Measurements from ENCODE around the gene CADM2.

The CADM2 gene

GRCh38 chr3:84960581-84960980, 1.8 kb downstream of the CADM2 start:
- Histone ChIP-seq H3K9me3 (ENCODE audit: control insufficient read depth, insufficient read depth, low read length) (no peaks in the 10 kb centered on the region), H4K20me1 (ENCODE audit: control insufficient read depth, insufficient read depth, low read depth, low read length) (no peaks in the 10 kb centered on the region), H3K79me2 (ENCODE audit: control insufficient read depth, low read length) (no peaks in the 10 kb centered on the region), H3K4me2 (ENCODE audit: low read length) (no peak overlapping the region), H3F3A (ENCODE audit: control insufficient read depth, insufficient read depth) (no peaks in the 10 kb centered on the region), H3K4me3 (ENCODE audit: low read length) (no peak overlapping the region), H3K27me3 (ENCODE audit: control insufficient read depth, low read length) (no peaks in the 10 kb centered on the region), H3K36me3 (ENCODE audit: control insufficient read depth, low read length) (no peaks in the 10 kb centered on the region), H3K27ac (ENCODE audit: low read depth, low read length) (no peak overlapping the region), H3K9me2 (replicated peaks; ENCODE audit: control insufficient read depth, low read length) (no peaks in the 10 kb centered on the region), H3K4me1 (ENCODE audit: control insufficient read depth, low read length) (0 out of 2 replicates have a peak, but pooled peaks cover 3% of the 10 kb centered on the region)
- no peak for TF ChIP-seq EZH2phosphoT487 (IDR thresholded peaks at IDR 0.05; ENCODE audit: borderline replicate concordance, low read length)
- TF ChIP-seq, protein P1, sequence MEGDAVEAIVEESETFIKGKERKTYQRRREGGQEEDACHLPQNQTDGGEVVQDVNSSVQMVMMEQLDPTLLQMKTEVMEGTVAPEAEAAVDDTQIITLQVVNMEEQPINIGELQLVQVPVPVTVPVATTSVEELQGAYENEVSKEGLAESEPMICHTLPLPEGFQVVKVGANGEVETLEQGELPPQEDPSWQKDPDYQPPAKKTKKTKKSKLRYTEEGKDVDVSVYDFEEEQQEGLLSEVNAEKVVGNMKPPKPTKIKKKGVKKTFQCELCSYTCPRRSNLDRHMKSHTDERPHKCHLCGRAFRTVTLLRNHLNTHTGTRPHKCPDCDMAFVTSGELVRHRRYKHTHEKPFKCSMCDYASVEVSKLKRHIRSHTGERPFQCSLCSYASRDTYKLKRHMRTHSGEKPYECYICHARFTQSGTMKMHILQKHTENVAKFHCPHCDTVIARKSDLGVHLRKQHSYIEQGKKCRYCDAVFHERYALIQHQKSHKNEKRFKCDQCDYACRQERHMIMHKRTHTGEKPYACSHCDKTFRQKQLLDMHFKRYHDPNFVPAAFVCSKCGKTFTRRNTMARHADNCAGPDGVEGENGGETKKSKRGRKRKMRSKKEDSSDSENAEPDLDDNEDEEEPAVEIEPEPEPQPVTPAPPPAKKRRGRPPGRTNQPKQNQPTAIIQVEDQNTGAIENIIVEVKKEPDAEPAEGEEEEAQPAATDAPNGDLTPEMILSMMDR (IDR thresholded peaks at IDR 0.05; ENCODE audit: low read depth, low read length, poor library complexity, severe bottlenecking) = no peak

- H3F3A ChIP-seq (ENCODE audit: control insufficient read depth, insufficient read depth) = no peaks in the 10 kb centered on the region
- H3K79me2 ChIP-seq (ENCODE audit: control insufficient read depth, low read length) = no peaks in the 10 kb centered on the region
- no peaks in the 10 kb centered on the region for H3K27me3 ChIP-seq (ENCODE audit: control insufficient read depth, low read length)
- 0 out of 2 replicates have a peak, but pooled peaks cover 3% of the 10 kb centered on the region for H3K4me1 ChIP-seq (ENCODE audit: control insufficient read depth, low read length)
- TF ChIP-seq EZH2phosphoT487 (IDR thresholded peaks at IDR 0.05; ENCODE audit: borderline replicate concordance, low read length) = no peak
- TF ChIP-seq, protein P1 (IDR thresholded peaks at IDR 0.05; ENCODE audit: low read depth, low read length, poor library complexity, severe bottlenecking) = no peak
- H3K9me2 ChIP-seq (replicated peaks; ENCODE audit: control insufficient read depth, low read length) = no peaks in the 10 kb centered on the region
- no peaks in the 10 kb centered on the region for H4K20me1 ChIP-seq (ENCODE audit: control insufficient read depth, insufficient read depth, low read depth, low read length)
- no peak overlapping the region for H3K27ac ChIP-seq (ENCODE audit: low read depth, low read length)
- H3K4me3 ChIP-seq (ENCODE audit: low read length) = no peak overlapping the region
- no peak overlapping the region for H3K4me2 ChIP-seq (ENCODE audit: low read length)
- no peaks in the 10 kb centered on the region for H3K9me3 ChIP-seq (ENCODE audit: control insufficient read depth, insufficient read depth, low read length)
- H3K36me3 ChIP-seq (ENCODE audit: control insufficient read depth, low read length) = no peaks in the 10 kb centered on the region
Measured at GRCh38 chr3:84961011-84961410, 2.2 kb downstream of the CADM2 start.

GRCh38 chr3:84961521-84962255, 2.9 kb downstream of the CADM2 start:
- Histone ChIP-seq H3K9me2 (replicated peaks; ENCODE audit: control insufficient read depth, low read length) (no peaks in the 10 kb centered on the region), H3K4me3 (ENCODE audit: low read length) (no peak overlapping the region), H4K20me1 (ENCODE audit: control insufficient read depth, insufficient read depth, low read depth, low read length) (no peaks in the 10 kb centered on the region), H3F3A (ENCODE audit: control insufficient read depth, insufficient read depth) (no peaks in the 10 kb centered on the region), H3K79me2 (ENCODE audit: control insufficient read depth, low read length) (no peaks in the 10 kb centered on the region), H3K9me3 (ENCODE audit: control insufficient read depth, insufficient read depth, low read length) (no peaks in the 10 kb centered on the region), H3K27ac (ENCODE audit: low read depth, low read length) (no peak overlapping the region), H3K27me3 (ENCODE audit: control insufficient read depth, low read length) (no peaks in the 10 kb centered on the region), H3K4me2 (ENCODE audit: low read length) (no peak overlapping the region), H3K4me1 (ENCODE audit: control insufficient read depth, low read length) (0 out of 2 replicates have a peak, but pooled peaks cover 3% of the 10 kb centered on the region), H3K36me3 (ENCODE audit: control insufficient read depth, low read length) (no peaks in the 10 kb centered on the region)
- TF ChIP-seq EZH2phosphoT487 (IDR thresholded peaks at IDR 0.05; ENCODE audit: borderline replicate concordance, low read length) = no peak
- TF ChIP-seq, protein P1 (IDR thresholded peaks at IDR 0.05; ENCODE audit: low read depth, low read length, poor library complexity, severe bottlenecking) = no peak

Measured in DOHH2 (cell line).